Choroid plexus epithelial cell (primary cell): Measurements from ENCODE around the gene MS4A7.

Experiments used
- DNase-seq: peaks from one replicate; pipeline ENCODE4 v3.0.0-alpha.2; 2010; ENCODE audit warnings: low read depth
- H3K4me3 ChIP-seq: 2 replicates; pipeline ENCODE4 v1.5.1; 2011; ENCODE audit warnings: low read depth, mild to moderate bottlenecking, control low read depth, low read length, moderate library complexity
- CTCF ChIP-seq: conservative IDR thresholded peaks from 2 replicates; pipeline ENCODE4 v1.5.1; 2011; ENCODE audit warnings: low read depth, mild to moderate bottlenecking, control low read depth, inconsistent platforms, low read length, moderate library complexity

Gene MS4A7

GRCh38 chr11:60378354-60378753, at the start of gene MS4A7:
Gene MS4A7, plus strand, starts transcription at chr11:60378532. Its CDS starts 4,610 bp downstream, at chr11:60383142.
- no peak for DNase-seq
- TF ChIP-seq CTCF, result no peak
- no peak within 1 kb of the TSS for H3K4me3 ChIP-seq

DNA sequence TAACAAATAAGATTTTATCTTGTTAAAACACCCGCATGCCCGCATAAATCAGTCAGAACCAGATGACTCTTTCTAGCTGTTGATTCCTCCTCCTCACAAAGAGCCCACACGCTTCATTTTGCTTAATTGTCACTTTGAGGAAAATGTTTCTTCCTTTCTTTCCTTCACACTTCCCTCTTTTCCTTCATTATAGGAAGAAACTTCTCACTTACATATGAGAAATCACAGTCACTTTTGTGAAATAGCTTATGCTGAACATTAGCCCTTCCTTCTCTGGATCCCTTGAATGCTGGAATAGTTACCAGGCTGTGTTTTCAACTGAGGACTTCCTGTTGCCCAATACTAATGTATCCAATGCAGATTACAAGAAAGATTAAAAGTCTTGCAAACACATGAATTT, 45.5 kb upstream of the MS4A7 start:
- TF ChIP-seq CTCF, result no peak
- DNase-seq, result no peak
- H3K4me3 ChIP-seq, result no peak overlapping the region

DNA sequence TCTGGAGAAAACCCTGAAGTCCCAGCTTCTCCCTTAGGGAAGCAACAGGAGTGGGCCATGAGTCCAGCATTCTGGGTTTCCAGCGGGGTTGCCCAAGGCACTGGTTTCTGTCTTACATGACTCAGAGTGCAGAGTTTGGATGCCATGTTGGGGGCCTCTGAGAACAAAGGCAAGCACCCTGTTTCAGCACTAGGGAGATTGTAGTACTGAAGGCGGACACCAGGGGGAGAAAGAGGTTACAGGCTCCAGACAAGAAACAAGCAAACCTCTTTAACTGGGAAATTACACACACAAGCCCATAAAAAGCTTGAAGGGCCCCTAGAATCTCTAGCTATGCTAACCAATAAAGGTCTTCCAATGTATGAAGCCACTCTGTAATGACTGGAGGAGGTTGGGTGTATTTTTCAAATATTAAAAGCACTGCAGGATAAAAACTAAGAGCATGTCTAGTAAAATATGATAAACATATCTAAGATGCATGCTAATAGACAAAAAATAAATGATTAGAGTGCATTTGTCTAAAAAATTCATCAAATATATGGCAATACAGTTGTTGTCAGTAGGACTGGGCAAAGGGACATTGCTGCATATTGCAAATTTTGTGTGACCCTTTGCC, 44.2 kb upstream of the MS4A7 start:
- peak; percentile 70 for TF ChIP-seq CTCF

GRCh38 chr11:60336767-60337391, 41.5 kb upstream of the MS4A7 start:
- TF ChIP-seq CTCF, result no peak
- no peak overlapping the region for H3K4me3 ChIP-seq
- DNase-seq, result no peak

More for the DNA sequence above, 44.2 kb upstream of the MS4A7 start:
- DNase-seq, result peak; percentile 57
- H3K4me3 ChIP-seq, result no peak overlapping the region

DNA sequence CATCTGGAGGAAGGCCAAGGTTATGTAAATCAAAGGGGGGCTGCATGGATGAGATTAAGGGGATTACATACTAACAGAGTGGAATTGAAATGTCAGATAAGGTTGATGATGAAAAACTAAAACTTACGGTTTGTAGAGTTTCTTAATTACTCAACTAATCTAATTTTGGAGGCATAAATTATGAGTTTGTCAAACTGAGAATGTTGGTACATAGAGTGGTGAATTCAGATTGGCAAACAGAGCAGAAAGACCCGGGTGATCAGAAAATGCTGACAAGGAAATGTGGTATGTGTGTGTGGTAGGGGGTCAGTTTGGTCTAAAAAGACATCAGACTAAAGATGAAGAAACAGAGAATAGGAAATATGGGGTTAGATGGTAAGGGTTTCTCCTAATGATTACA, 40.3 kb upstream of the MS4A7 start:
- H3K4me3 ChIP-seq, result no peak overlapping the region
- no peak for DNase-seq
- no peak for TF ChIP-seq CTCF

GRCh38 chr11:60339356-60339755, 39.0 kb upstream of the MS4A7 start:
- TF ChIP-seq CTCF, result no peak
- no peak for DNase-seq
- H3K4me3 ChIP-seq, result no peak overlapping the region

DNA sequence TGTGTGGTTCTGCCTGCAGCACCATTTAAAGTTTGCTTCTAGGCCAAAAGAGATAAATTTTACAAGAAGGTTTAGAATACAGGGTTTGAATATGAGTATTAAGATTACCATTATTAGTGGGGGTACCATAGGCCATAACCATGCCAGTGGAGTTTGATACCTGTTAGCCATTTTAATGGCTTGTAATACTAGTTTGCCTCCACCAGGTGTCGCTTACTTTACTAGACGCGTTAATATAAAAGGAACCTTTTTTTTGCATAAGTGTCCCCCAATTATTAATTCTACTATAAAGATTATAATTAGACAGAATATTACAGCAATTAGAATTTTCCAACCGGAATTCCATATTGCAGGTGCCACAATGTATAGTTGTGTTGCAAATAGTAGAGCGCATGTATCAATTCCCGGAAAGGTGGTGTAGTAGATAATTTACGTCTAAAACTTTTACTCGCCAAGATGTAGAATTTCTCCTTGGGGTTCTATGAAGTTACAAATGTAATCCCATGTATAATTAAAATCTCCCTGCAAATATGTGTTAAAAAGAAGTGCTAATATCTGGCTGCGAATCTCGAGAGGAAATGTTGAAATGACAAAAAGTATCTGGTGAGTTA, 35.1 kb upstream of the MS4A7 start:
- peak; percentile 8 for DNase-seq
- TF ChIP-seq CTCF, result peak; percentile 37
- no peak overlapping the region for H3K4me3 ChIP-seq
